SH-SY5Y (cell line): Measurements from ENCODE around the gene LOXL3.

ENCODE experiments used
- GATA2 ChIP-seq: IDR thresholded peaks from 2 replicates; pipeline ENCODE4 v1.6.1; 2011; ENCODE audit warnings: mild to moderate bottlenecking, low read depth, low read length
- GATA3 ChIP-seq: IDR thresholded peaks from 2 replicates; pipeline ENCODE4 v1.6.1; 2011; ENCODE audit warnings: low read depth, mild to moderate bottlenecking, low read length, moderate library complexity

- TF ChIP-seq GATA2 (no peak), GATA3 (no peak)
Observed at GRCh38 chr2:74500578-74500946, 53.2 kb downstream of the LOXL3 start.
